GM21526 (cell line): ENCODE measurements around the gene ZNF883.

Experiments
- ATAC-seq: cut with Tn5 transposase; IDR thresholded peaks from one replicate; pipeline ENCODE4 v1.9.1; 2021; ENCODE audit warnings: moderate library complexity; ENCODE audit not compliant: unreplicated experiment, low FRiP score

Gene ZNF883

DNA sequence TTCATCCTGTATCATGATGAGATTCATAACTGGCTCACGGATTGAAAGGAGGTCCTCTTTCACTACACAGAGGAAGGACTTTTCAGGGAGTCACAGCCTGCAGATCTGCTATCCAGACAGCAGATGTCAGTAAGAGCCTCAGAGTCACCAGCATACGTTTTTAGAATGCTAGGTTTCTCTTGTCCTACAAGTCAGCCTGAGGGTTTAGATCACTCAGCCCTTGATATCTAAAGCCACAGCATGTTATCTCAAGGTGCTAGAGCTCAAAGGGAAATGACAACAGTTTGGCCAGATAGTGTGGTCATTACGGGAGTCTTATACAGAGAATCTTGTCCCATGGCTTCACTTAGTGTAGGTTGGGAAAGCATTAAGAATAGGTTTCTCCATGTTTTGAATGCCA, 90.4 kb downstream of the ZNF883 start:
- no peak for ATAC-seq

- ATAC-seq, result no peak
These were observed 94.0 kb downstream of the ZNF883 start for GRCh38 chr9:112917987-112918362.

GRCh38 chr9:112917047-112917986, 94.7 kb downstream of the ZNF883 start:
- no peak for ATAC-seq

GRCh38 chr9:112914524-112914923, 97.5 kb downstream of the ZNF883 start:
- ATAC-seq, result no peak

DNA sequence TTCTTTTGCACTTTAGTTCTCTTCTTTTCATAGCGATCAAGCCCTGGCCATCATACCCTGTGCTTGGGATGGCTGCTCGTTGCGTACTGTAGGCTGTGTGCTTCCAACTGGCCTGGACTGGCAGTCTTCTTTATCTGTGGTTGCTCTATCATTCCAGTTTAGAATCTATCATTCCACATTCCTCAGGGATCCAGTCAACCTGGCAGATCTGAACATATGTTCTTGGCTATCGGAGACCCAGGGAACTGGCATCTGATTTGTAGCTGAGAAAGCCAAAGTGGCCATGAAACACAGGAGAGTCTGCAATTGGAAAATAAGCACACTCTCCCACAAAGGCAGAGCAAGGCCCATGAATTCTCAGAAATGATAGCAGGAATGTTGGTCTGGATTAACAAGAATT, 98.7 kb downstream of the ZNF883 start:
- ATAC-seq, result no peak

- no peak for ATAC-seq
These were observed 99.4 kb downstream of the ZNF883 start for GRCh38 chr9:112912636-112913035.

GRCh38 chr9:112911736-112912135, 100.3 kb downstream of the ZNF883 start:
- no peak for ATAC-seq
